Stromal cell of bone marrow (primary cell): Measurements from ENCODE around the gene SSH2.
"Not testable (repeated sequence)": the region's sequence is repeated elsewhere in the genome, so short reads cannot be mapped to it uniquely, and the experiment has no call there.

Experiments
- DNase-seq: peaks from one replicate; pipeline ENCODE4 v3.0.0-alpha.2; 2012; ENCODE audit warnings: low read depth

SSH2 gene, protein sequence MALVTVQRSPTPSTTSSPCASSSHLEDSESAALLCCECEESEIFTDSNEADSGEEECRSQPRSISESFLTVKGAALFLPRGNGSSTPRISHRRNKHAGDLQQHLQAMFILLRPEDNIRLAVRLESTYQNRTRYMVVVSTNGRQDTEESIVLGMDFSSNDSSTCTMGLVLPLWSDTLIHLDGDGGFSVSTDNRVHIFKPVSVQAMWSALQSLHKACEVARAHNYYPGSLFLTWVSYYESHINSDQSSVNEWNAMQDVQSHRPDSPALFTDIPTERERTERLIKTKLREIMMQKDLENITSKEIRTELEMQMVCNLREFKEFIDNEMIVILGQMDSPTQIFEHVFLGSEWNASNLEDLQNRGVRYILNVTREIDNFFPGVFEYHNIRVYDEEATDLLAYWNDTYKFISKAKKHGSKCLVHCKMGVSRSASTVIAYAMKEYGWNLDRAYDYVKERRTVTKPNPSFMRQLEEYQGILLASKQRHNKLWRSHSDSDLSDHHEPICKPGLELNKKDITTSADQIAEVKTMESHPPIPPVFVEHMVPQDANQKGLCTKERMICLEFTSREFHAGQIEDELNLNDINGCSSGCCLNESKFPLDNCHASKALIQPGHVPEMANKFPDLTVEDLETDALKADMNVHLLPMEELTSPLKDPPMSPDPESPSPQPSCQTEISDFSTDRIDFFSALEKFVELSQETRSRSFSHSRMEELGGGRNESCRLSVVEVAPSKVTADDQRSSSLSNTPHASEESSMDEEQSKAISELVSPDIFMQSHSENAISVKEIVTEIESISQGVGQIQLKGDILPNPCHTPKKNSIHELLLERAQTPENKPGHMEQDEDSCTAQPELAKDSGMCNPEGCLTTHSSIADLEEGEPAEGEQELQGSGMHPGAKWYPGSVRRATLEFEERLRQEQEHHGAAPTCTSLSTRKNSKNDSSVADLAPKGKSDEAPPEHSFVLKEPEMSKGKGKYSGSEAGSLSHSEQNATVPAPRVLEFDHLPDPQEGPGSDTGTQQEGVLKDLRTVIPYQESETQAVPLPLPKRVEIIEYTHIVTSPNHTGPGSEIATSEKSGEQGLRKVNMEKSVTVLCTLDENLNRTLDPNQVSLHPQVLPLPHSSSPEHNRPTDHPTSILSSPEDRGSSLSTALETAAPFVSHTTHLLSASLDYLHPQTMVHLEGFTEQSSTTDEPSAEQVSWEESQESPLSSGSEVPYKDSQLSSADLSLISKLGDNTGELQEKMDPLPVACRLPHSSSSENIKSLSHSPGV (N-terminal part only)

DNA sequence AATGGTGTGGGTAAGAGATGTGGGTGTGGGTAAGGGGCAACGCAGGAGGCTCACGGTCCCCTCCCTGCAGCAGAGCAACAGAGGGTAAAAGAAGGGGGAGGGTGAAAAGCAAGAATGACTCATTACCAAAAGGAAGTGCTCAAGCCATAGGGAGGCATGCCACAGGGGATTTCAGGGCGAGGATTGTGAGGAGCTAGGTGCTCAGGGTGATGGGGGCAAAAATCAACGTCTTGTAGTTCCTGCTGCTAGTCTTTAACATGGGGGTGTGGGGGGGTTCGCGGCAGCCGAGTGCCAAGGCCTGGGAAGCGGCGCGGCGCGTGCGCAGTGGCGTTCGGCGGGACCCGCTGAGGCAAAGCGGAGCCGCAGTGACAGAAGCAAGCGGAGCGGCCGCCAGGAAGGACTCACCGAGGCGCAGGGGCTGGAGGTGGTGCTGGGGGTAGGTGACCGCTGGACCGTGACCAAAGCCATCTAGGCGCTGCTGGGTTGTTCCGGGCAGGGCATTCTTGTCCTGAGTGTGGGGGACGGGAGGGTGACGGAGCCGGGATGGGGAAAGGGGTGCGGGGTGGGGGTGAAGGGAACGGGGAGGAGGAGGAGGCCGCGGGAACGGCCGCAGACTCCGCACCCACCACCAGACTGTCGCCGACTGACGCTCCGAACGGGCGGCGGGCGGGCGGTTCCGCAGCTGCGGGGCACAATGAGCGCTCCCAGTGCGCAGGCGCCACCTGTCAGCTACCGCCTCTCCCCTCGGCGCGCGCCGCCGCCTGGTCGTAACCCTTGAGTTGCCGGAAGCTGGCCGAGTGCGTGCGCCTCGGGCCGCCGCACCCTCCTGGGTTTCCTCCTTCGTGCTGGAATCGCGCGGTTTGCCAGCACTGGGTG lies at the start of gene SSH2:
Gene SSH2, minus strand, starts transcription at position 696 of the 876 bp plus-strand sequence. Its CDS starts 228 bp downstream, at position 468.
- peak; percentile 65 for DNase-seq

DNA sequence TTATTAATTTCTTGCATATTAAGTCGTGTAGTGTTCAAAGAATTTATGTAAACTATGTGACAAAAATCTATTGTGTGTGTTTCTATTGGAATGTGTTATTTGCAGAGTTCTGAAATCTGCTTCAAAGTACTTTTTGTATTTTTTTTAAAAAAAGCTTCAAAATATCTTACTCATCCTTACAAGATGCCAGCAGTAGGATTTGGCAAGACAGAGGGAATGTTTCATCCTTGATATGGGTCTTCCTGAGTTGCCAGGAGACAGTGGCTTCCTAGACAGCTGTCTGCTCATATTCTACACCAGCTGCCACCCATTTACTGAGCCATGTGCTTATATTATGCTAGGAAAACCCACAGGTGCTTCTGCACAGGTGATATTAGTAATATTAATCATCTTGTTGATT lies 47.8 kb upstream of the SSH2 start:
- peak; percentile 67 for DNase-seq

DNA sequence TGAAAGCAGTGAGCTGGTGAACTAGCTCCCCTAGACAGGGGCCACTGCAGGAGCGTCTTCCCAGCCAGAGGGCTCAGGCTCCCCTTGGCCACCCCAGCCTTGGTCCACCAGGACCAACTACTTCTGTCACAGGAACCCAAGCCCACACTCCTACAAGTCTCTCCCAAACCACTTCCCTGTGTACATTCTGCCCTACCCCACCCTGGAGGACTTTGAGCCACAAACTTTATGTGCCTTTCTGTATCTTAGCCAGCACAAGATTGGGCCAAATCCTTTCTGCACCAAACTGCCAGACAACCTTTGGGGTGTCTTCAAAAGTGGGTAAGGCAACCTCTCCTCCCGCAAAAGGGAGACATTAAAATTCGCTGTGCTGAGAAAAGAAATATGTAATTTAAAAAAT lies 43.0 kb upstream of the SSH2 start:
- no peak for DNase-seq

DNA sequence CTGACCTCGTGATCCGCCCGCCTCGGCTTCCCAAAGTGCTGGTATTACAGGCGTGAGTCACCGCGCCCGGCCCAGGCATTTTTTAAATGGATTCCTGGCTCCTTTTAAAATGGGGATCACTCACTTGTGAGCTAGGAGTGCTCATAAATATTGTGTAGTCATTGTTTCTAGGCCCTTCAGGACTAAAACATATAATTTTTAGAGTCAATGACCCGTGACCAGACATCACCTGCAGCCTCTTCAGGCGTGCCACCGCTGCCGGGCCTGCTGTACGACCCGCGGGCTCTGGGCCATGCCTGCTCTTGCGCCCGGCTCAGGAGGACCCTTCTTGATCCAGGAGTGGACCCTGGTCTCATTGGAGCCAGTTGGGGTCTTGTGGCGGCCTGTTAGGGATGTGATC lies 42.2 kb upstream of the SSH2 start:
- no peak for DNase-seq

DNA sequence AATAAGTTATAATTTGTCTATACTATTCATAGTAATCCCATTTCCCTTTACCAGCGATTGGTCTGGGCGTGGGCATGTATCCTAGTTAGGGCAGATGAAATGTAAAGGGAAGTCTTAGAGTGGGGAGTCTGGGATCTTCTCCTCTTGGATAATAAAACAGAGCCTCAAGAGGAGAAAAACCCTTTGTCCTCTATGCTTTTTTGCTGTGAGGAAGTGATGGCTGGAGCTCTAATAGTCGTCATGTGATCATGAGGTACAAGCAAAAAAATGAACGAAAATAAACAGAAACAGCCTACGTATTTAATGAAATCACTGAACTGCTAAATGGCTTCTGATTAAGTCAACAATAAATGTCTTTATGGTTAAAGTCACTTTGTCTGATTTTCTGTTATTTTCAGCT lies 38.2 kb upstream of the SSH2 start:
- no peak for DNase-seq

DNA sequence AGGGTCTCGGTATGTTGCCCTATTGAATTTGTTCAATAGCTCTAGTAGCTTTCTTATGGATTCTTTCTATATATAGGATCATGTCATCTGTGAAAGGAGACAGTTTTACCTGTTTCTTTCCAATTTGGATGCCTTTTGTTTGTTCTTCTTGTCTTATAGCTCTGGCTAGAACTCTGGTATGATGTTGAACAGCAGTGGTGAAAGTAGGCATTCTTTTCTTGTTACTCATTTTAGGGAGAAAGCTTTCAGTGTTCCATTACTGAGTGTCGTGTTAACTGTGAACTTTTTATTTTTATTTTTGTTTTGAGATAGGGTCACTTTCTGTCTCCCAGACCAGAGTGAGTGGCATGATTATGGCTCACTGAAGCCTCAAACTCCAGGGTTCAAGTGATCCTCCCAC lies 32.6 kb upstream of the SSH2 start:
- DNase-seq, result no peak

DNA sequence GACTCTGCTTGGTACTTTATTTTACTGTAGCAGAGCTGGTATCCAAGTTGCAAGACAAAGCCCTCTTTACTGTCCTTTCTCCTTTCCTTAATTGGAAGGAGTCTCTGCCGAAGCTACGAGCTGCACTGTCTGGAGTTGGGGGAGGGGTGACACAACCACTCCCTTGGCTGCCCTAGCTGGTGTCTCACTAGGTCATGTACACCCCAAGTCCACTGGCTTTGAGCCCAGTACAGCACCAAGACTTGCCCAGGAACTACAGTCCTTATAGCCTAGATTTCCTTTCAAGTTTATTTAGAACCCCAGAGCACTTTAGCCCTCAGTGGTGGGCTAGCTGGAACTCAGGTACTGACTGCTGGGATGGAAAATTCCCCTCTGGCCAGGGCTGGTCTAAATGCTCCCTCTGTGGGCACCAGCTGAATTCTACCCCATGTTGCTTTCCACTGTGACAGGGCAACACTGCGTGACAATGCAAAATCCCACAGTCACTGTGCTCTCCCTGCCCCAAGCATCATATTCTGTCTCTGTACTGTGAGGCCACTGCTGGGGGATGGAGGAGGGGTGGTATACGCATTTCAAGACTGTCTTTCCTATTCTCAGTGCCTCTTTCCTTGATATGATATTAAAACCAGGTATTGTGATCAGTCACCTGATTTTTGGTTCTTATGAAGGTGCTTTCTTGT lies 29.8 kb upstream of the SSH2 start:
- DNase-seq, result no peak

DNA sequence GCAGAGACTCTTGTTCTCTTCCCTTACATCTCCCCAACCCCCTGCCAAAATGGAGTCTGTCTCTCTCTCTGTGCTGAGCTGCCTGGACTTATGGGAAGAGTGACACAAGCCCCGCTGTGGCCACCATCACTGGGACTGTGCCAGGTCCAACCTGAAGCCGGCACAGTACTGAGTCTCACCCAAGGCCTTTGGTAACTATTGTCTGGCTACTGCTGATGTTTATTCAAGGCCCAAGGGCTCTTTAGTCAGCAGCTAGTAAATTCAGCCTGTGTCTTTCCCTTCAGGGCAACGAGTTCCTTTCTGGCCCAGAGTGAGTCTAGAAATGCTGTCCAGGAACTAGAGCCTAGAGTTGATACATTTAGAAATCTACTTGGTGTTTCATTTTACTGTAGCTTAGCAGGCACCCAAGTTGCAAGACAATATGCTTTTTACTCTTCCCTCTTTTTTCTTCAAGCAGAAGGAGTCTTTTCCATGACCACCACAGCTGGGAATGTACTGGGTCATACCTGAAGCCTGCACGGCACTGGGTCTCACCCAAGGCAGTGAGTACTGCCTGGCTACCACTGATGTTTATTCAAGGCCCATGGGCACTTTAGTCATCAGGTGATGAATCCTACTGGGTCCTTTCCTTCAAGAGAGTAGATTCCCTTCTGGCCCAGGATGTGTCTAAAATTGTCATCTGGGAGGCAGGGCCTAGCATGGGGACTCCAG lies 29.1 kb upstream of the SSH2 start:
- no peak for DNase-seq

DNA sequence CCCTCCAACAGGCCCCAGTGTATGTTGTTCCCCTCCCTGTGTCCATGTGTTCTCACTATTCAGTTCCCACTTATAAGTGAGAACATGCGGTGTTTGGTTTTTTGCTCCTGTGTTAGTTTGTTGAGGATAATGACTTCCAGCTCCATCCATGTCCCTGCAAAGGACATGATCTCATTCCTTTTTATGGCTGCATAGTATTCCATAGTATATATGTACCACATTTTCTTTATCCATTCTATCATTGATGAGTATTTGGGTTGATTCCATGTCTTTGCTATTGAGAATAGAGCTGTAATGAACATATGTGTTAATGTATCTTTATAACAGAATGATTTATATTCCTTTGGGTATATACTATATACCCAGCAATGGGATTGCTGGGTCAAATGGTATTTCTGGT lies 27.5 kb upstream of the SSH2 start:
- not testable (repeated sequence) for DNase-seq

DNA sequence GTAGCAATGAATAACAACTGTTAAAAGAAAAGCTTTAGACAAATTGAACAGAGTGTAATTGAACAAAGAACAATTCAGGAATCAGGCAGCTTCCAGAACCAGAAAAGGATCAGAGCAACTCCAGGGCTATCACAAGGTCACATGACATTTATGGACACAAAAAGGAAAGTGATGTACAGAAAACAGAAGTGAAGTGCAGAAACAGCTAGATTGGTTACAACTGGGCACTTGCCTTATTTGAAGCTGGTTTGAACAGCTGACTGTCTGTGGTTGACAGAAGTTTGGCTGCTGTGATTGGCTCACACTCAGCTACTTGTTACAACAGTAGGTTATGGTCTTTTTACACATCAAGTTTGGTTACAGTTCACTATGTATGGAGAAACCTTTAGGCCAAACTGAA lies 26.2 kb upstream of the SSH2 start:
- no peak for DNase-seq

DNA sequence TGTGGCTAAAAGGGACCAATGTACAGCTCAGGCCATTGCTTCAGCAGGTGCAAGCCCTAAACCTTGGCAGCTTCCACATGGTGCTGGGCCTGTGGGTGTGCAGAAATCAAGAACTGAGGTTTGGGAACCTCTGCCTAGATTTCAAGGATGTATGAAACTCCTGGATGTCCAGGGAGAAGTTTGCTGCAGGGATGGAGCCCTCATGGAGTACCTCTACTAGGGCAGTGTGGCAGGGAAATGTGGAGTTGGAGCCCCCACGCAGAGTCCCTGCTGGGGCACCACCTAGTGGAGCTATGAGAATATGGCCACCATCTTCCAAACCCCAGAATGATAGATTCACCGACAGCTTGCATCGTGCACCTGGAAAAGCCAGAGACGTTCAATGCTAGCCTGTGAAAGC lies 24.4 kb upstream of the SSH2 start:
- no peak for DNase-seq

DNA sequence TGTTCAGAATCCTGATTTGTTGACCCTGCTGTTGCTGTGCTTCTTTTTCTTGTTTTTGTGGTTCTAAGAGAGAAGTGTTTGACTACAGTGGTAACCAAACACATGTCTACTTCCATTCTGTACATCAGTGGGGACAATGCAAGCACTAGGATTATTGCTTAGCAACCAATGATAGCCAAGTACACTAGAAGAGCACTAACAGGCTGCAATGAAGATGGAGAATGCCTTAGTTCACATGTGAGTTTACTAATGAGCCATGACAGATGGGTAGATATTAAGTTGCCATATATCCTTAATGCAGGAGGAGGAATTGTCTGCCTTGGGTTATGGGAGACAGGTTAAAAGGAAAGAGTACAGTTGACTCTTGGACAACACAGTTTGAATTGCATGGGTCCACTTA lies 19.7 kb upstream of the SSH2 start:
- DNase-seq, result no peak

DNA sequence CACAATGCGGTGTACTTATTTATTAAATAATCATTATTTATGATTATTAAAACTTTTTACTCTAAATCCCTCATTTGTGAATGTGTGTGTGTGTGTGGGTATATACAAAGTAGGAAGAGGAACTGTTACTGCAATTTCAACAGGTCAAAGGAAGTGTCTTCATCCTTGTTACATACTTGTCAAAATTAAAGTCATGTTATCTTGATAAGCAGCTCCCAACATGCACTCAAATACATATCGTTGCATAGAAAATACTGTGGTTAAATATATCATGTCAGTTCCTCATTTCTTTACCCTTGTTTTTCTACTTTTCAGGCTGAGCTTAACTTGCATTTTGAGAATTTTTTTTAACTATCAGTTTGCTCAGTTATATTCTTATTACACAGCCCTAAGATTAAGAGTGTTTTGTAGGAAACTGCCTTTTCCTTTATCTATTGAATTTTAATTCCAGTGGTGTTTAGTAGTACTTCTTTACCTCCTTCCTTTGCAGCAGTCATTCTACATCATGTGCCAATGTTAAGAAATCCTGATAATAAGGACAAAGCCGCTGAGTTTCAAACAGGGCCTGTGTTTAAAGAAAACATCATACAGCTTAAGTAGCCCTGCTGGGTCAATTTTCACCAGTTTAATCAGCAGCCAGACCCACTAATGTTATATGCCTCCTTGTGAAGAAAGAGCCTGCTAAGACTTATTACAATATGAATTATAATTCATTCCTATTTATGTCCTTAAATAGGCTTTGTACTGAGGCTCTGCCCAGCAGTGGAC lies 18.6 kb upstream of the SSH2 start:
- no peak for DNase-seq

DNA sequence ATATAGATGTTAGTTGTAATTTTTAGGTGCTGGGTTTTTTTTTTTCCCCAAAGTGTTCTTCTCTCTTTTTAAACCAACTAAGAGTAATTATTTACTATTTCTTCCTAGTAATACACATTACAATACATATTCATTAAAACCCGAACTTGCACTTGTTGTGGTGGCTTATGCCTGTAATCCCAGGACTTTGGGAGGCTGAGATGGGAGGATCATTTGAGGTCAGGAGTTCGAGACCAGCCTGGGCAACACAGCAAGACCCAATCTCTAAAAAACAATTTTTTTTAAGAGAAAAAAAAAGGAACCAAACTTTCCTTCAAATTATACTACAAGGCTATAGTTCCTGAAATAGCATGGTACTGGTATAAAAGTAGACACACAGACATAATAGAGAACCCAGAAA lies 15.3 kb upstream of the SSH2 start:
- no peak for DNase-seq

DNA sequence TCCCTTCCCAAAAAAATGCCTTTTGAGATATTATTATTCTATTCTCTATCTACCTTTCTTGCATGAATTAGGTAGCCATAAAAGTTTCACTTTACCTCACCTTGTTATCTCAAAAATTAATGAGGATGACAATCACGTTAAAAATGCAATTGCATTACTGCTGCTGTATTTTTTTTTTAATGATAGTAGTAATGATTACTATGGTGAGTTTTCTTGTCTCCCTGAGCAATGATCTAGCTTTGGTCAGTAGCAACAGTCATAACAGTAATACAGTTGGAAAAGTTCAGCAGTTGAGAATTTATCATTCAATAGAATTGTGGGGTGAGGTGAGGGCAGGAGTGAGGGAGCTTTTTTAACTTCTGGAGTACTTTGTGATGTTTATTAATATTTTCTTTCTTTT lies 11.3 kb upstream of the SSH2 start, which contains the start of gene EFCAB5:
Gene EFCAB5, plus strand, starts transcription at position 301 of the 400 bp plus-strand sequence. CDS start 163 bp downstream, outside the sequence.
- no peak for DNase-seq

DNA sequence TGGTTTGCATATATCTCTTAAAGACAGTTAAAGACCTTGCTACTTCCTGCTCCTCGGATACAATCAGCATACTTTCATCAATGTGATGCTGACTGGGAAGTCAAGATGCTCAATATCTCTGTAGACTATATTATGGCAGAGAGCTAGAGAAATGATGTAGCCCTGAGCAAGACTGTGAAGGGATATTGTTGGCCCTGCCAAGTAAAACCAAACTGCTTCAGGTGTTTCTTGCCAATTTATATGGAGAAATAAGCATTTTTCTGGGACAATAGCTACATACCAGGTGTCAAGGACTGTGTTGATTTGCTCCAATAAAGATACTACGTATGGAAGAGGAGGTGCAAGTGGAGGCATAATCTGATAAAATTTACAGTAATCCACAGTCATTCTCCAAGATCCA lies 6.7 kb upstream of the SSH2 start:
- DNase-seq, result no peak

DNA sequence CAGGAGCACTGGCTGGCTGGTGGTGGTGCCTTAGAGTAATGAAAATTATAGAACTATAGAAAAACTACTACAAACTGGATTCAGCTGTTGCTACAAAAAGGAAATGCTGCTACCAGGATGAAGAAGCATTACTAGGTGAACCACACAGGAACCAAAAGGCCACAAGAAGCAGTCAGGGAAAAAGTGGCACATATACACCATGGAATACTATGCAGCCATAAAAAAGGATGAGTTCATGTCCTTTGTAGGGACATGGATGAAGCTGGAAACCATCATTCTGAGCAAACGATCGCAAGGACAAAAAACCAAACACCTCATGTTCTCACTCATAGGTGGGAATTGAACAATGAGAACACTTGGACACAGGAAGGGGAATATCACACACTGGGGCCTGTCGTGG lies 5.9 kb upstream of the SSH2 start:
- not testable (repeated sequence) for DNase-seq

DNA sequence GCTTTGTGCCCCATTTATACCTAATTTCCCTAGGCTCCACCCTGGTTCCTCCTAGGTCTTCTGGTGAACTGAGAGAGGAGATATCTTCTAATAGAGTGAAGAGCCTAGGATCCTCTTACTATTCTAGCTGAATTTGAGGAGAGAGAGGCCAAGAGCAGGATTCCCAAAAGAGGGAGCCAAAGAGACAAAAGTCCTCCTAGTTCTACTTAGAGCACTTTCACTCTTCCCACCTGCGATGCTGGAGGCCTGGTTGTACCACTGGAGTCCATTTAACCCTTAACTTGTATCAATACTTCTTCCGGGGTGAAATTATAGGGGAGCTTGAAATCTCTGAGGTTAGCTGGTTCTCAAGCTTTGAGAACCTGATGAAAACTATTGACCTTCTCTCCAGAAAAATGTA lies 3.4 kb upstream of the SSH2 start:
- no peak for DNase-seq

DNA sequence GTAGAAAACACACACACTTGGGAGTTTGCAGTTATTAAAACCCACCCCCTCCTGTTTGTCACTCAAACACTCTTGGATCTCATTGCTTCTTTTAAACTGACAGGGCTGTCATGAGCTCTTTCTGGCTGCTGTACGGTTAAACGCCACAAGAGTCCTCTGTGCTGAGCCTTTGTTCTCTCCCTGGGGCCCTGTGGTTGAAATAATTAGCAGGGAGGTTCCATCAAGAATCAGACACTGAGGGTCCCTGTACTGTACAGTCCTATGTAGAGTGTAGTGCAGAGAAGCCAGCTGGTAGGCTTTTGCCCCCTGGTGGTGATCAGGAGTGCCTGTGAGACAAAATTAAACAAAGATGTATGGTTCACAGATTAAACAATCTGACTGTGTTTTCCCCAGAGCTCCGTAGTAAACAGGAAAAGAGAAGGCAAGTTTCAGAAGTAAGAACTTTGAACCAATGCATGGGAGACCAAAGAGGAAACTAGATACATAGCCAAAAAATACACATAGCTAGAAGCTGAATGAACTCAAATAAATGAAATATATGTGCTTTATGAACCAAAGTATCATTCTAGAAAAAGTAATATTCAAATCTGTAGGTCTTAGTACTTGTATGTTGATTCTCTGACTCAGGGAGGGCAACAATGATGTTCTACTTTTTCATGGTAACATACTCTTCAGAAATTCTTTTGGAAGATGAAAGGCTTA lies 1.4 kb upstream of the SSH2 start:
- peak; percentile 42 for DNase-seq
